ENCODE data around the gene GSE1. TPM values are rescaled to one million over a fixed set of nuclear protein-coding genes. Genes with fewer than 3 reads are reported as not detected.

GSE1 gene
- total and polyA plus RNA-seq, 9 of the 15 experiments (the other 6 are each of a cell fraction or from before 2014, with no cell fraction given) = 12.2 to 244 (median 57.9) TPM

GRCh38 chr16:85611444-85612190, 1.5 kb upstream of the GSE1 start (continued):
- TF ChIP-seq CREB3L1 (IDR thresholded peaks at IDR 0.05; ENCODE audit: borderline replicate concordance, low read depth) = 0 out of 2 replicates have a peak, but pooled peaks have one; percentile 21
- TF ChIP-seq SIN3A (IDR thresholded peaks at IDR 0.05; ENCODE audit: borderline replicate concordance in 2 of 2, control insufficient read depth in 1 of 2, low read depth in 2 of 2, low read length in 2 of 2) = peak in 1 of 2 experiments; percentile 34; a peak in 1 of 4 replicates
- TF ChIP-seq E2F3 (CRISPR knock-in tag; IDR thresholded peaks at IDR 0.05) = peak; percentile 11; the same call in 1 of the 2 replicates
- TF ChIP-seq HMGXB4 (CRISPR knock-in tag; IDR thresholded peaks at IDR 0.05) = no peak
- TF ChIP-seq TSC22D4 (tag; IDR thresholded peaks at IDR 0.05) = no peak
- TF ChIP-seq JUNB (CRISPR knock-in tag; conservative IDR thresholded peaks at IDR 0.05) = no peak
- no peak for TF ChIP-seq NFYB (IDR thresholded peaks at IDR 0.05; ENCODE audit: extremely low read depth, insufficient read length)
- TF ChIP-seq NR2C2 (CRISPR knock-in tag; IDR thresholded peaks at IDR 0.05) = no peak
- TF ChIP-seq NR2C2 (tag; IDR thresholded peaks at IDR 0.05) = peak; percentile 85
- no peak for TF ChIP-seq ZNF280B (CRISPR knock-in tag; IDR thresholded peaks at IDR 0.05)
- peak; percentile 10; the same call in 1 of the 2 replicates for TF ChIP-seq ZBTB1 (CRISPR knock-in tag; IDR thresholded peaks at IDR 0.05; ENCODE audit: borderline replicate concordance, low read depth)
- TF ChIP-seq ERF (CRISPR knock-in tag; IDR thresholded peaks at IDR 0.05) = peak; percentile 72
- no peak for TF ChIP-seq GTF2F1 (IDR thresholded peaks at IDR 0.05; ENCODE audit: low read depth, low read length)
- TF ChIP-seq ZBTB11 (CRISPR knock-in tag; IDR thresholded peaks at IDR 0.05) = peak in 1 of 3 experiments; percentile 57; a peak in 1 of 6 replicates
- TF ChIP-seq NFE2L1 (tag; IDR thresholded peaks at IDR 0.05; ENCODE audit: borderline replicate concordance, low read depth) = no peak
- no peak for TF ChIP-seq MAFF (IDR thresholded peaks at IDR 0.05; ENCODE audit: low read length)
- no peak for TF ChIP-seq CHD1 (IDR thresholded peaks at IDR 0.05; ENCODE audit: low read length)
- 0 out of 2 replicates have a peak, but pooled peaks have one; percentile 20 for TF ChIP-seq ZBTB17 (CRISPR knock-in tag; IDR thresholded peaks at IDR 0.05)
